ENCODE results near the gene WNT1. TPM values are rescaled to one million over a fixed set of nuclear protein-coding genes. Genes with fewer than 3 reads are reported as not detected.

Gene WNT1
- total and polyA plus RNA-seq, 10 of the 15 experiments (the other 5 are each of a cell fraction or from before 2014, with no cell fraction given), result not detected

DNA sequence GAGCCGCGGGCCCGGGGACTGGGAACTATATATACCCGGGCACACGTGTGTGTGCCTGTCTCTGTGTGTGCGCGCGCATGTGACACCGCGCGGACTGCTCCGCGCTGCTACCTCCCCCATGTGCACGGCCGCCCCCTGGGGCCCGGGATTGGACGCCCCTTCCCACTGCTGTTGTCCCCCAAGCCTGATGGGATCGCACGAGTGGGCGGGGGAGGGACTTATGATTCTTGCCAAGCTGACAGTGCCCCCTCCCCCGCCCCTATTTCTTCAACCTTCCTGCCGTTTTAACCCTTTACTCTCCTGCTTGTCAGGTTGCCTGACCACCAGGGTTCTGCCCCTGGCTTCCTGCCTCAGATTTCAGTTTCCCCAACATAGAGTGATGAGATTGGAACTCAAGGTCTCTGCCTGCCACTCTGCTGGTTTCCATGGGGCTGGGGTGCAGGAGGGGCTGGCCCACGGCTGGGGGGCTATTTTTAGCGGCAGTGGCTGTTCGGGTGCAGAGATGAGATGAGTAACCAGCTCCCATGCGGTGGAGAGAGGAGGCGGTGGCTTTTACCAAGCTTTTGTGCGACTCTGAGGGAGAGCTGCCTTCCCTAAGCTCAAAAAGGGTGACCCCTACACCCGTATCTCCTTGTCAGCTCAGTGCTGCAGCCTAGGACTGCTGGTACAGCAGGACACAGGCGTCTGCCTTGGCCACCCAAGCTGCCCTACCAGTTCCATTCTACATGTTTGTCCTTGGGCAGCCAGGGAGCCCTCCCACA, 21.4 kb downstream of the WNT1 start, which contains the start of gene DDN (continued):
- TF ChIP-seq ZBTB33 (IDR thresholded peaks at IDR 0.05) (no peak), SMAD5 (IDR thresholded peaks at IDR 0.05; ENCODE audit: low read depth) (no peak; the same call in 1 of the 2 replicates), MEF2B (IDR thresholded peaks at IDR 0.05; ENCODE audit: partially characterized antibody, poor library complexity, severe bottlenecking) (peak; percentile 74), ZBED1 (IDR thresholded peaks at IDR 0.05; ENCODE audit: borderline replicate concordance) (peak; percentile 35; the same call in 1 of the 2 replicates), EGR1 (IDR thresholded peaks at IDR 0.05; ENCODE audit: borderline replicate concordance in 1 of 2, low read depth in 2 of 2, low read length in 2 of 2) (0 out of 3 replicates have a peak, but pooled peaks of 1 of the 2 experiments have one; percentile 47), NR2C2 (IDR thresholded peaks at IDR 0.05; ENCODE audit: borderline replicate concordance, control insufficient read depth, insufficient read length, low read depth) (no peak), RB1 (IDR thresholded peaks at IDR 0.05; ENCODE audit: borderline replicate concordance) (0 out of 2 replicates have a peak, but pooled peaks have one; percentile 38), SMARCA5 (IDR thresholded peaks at IDR 0.05) (no peak), ZNF687 (IDR thresholded peaks at IDR 0.05) (no peak), EZH2 (IDR thresholded peaks at IDR 0.05; ENCODE audit: borderline replicate concordance, control insufficient read depth, low read depth, low read length) (no peak), WRNIP1 (IDR thresholded peaks at IDR 0.05; ENCODE audit: borderline replicate concordance, low read depth, low read length) (no peak), MTA3 (IDR thresholded peaks at IDR 0.05; ENCODE audit: borderline replicate concordance, low read length) (no peak), LARP7 (IDR thresholded peaks at IDR 0.05) (peak; percentile 40; the same call in 1 of the 2 replicates), SIN3A (IDR thresholded peaks at IDR 0.05; ENCODE audit: low read depth, low read length) (peak; percentile 74), ZNF622 (IDR thresholded peaks at IDR 0.05) (no peak), NFIC (IDR thresholded peaks at IDR 0.05; ENCODE audit: low read depth, low read length) (no peak), GATAD2B (conservative IDR thresholded peaks at IDR 0.05; ENCODE audit: low read depth) (0 out of 2 replicates have a peak, but pooled peaks have one; percentile 49)
- TF ChIP-seq, protein P1, sequence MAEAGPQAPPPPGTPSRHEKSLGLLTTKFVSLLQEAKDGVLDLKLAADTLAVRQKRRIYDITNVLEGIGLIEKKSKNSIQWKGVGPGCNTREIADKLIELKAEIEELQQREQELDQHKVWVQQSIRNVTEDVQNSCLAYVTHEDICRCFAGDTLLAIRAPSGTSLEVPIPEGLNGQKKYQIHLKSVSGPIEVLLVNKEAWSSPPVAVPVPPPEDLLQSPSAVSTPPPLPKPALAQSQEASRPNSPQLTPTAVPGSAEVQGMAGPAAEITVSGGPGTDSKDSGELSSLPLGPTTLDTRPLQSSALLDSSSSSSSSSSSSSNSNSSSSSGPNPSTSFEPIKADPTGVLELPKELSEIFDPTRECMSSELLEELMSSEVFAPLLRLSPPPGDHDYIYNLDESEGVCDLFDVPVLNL (IDR thresholded peaks at IDR 0.05; ENCODE audit: low read depth, low read length), result no peak
- TF ChIP-seq, protein P2, sequence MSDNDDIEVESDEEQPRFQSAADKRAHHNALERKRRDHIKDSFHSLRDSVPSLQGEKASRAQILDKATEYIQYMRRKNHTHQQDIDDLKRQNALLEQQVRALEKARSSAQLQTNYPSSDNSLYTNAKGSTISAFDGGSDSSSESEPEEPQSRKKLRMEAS (IDR thresholded peaks at IDR 0.05; ENCODE audit: low read depth, low read length), result peak; percentile 40; the same call in 1 of the 2 replicates
- TF ChIP-seq, protein P3, sequence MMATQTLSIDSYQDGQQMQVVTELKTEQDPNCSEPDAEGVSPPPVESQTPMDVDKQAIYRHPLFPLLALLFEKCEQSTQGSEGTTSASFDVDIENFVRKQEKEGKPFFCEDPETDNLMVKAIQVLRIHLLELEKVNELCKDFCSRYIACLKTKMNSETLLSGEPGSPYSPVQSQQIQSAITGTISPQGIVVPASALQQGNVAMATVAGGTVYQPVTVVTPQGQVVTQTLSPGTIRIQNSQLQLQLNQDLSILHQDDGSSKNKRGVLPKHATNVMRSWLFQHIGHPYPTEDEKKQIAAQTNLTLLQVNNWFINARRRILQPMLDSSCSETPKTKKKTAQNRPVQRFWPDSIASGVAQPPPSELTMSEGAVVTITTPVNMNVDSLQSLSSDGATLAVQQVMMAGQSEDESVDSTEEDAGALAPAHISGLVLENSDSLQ (IDR thresholded peaks at IDR 0.05), result peak; percentile 97

All from GM12878 (cell line).